H7 (cell line): ENCODE measurements around the gene RPS6KA2. TPM values are rescaled to one million over a fixed set of nuclear protein-coding genes. Genes with fewer than 3 reads are reported as not detected.
"Not testable (repeated sequence)": the region's sequence is repeated elsewhere in the genome, so short reads cannot be mapped to it uniquely, and the experiment has no call there.

Source experiments
- DNase-seq: peaks from one replicate; pipeline ENCODE4 v3.0.0; 2012
- H3K27me3 ChIP-seq: 2 replicates; pipeline ENCODE4 v1.6.0; 2011; ENCODE audit warnings: mild to moderate bottlenecking, low read length; ENCODE audit not compliant: control insufficient read depth, insufficient read depth
- H3K36me3 ChIP-seq: replicated peaks from 2 replicates; pipeline ENCODE4 v1.5.1; 2011; ENCODE audit warnings: low read length; ENCODE audit not compliant: control insufficient read depth, insufficient read depth
- H3K4me3 ChIP-seq: 2 replicates; pipeline ENCODE4 v1.5.1; 2011; ENCODE audit warnings: low read depth, mild to moderate bottlenecking, control low read depth, low read length, moderate library complexity; ENCODE audit not compliant: insufficient read depth
- total RNA-seq: library from RNA; depleted of rRNA; stranded (reverse); fragments of >200 nt; shearing (Covaris generic); gene quantifications from 2 replicates; pipeline ENCODE4 v1.2.3, GENCODE V29; 2014

RPS6KA2 gene
- total RNA-seq, 1 experiment from 2014 or later, result 12.7 TPM

DNA sequence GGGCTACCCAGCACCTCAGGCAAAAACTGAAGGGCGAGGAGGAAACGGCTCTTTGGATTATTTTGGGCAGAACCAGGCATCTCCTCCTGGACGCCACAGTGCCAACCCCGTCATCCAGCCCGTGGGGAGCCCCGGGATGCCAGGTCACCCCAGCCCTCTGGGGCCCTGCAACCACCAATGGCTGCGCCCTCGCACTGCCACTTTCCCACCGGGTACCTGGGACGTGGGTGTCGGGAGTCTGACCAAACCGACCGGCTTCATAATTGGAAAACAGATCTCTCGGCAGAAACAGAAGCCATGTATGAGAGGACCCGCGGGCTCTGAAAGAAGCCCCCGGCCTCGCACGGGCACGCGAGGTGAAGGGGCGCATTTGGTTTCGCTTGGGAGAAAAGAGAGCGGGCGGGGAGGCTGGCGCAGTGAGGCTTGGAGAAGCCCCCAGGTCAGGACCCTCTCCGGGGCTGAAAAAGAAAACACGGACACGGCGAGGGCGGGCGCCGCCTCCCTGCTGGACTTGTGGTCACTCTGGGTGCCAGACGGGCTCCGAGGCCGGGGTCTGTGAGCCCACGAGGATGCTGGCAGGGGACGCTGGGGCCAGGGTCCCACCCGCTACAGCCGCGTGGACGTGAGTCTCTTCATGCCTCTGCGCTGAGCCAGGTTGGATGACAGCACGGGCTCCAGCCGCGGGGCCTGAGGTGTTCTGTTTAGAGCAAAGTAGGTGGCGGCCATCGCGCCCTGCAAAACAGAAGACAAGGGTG is 214.7 kb downstream of the RPS6KA2 start:
- Histone ChIP-seq H3K27me3 (no peaks in the 10 kb centered on the region), H3K4me3 (no peak overlapping the region), H3K36me3 (peaks cover 1% of the 10 kb centered on the region)
- DNase-seq, result no peak

DNA sequence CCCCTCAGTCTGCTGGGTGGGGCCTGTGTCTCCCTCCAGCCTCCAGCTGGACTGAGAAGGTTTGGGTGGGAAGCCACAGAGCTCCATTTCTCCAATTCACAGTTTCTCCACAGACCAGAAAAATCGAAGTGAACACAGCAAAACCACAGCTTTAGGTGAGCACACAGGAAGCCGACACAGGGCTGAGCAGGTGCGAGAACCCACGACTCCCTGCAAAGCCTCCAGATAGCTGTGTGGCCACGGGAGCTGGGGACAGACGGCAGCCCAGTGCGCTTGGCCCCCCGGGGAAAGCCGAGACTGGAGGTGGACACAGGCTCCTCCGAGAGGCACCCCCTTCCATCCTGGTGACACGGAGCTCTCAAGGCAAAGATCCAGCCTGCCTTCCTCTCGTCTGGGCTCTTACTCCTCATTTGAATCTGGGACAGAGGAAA is 215.3 kb downstream of the RPS6KA2 start:
- no peak for DNase-seq
- Histone ChIP-seq H3K4me3 (no peak overlapping the region), H3K27me3 (no peaks in the 10 kb centered on the region), H3K36me3 (peaks cover 1% of the 10 kb centered on the region)

DNA sequence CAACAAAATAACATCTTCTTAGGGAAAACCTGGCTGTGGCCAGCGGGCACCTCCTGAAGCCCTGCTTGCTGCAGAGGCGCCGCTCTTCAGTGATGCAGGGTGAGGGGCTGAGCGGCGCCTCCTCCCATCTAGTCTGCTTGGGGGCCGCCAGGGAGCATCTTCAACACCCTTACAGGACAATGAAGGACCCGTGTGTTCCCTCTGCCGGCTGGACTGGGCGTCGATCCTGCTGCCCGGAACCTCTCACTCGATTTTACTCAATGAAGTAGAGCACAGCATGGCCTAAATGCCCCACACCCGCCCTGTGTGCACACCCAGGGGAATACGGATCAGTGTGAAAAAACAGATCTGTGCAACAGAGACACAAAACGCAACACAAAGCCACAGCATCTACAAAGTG is 215.8 kb downstream of the RPS6KA2 start:
- Histone ChIP-seq H3K36me3 (peaks cover 1% of the 10 kb centered on the region), H3K27me3 (no peaks in the 10 kb centered on the region)
- no peak for DNase-seq

DNA sequence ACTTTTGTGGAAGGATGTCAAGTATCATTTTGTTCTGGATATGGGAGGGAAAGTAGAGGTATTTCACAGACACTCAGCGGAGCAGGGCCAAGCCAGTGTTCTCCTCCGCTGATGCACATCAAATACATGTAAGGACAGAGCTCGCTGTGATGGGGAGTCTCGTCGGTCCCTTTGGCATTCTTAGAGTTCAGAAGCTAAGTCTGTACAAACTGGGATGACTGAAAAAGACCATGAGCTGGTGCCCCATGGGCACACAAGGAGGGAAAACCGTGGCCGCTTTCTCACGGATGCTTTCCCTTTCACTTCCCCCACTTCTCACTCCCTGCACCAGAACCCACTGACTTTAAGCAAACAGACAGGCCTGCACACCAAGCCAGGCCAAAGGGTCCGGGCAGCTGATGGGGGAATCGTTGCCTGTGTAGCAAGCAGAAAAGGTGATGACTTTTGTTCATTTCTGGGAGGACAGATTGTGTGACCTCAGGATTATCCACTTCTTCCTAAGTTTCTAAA is 216.6 kb downstream of the RPS6KA2 start:
- peaks cover 1% of the 10 kb centered on the region for H3K36me3 ChIP-seq
- no peaks in the 10 kb centered on the region for H3K27me3 ChIP-seq
- DNase-seq, result no peak
- H3K4me3 ChIP-seq, result no peak overlapping the region

More for the DNA sequence above, 215.8 kb downstream of the RPS6KA2 start:
- no peak overlapping the region for H3K4me3 ChIP-seq

DNA sequence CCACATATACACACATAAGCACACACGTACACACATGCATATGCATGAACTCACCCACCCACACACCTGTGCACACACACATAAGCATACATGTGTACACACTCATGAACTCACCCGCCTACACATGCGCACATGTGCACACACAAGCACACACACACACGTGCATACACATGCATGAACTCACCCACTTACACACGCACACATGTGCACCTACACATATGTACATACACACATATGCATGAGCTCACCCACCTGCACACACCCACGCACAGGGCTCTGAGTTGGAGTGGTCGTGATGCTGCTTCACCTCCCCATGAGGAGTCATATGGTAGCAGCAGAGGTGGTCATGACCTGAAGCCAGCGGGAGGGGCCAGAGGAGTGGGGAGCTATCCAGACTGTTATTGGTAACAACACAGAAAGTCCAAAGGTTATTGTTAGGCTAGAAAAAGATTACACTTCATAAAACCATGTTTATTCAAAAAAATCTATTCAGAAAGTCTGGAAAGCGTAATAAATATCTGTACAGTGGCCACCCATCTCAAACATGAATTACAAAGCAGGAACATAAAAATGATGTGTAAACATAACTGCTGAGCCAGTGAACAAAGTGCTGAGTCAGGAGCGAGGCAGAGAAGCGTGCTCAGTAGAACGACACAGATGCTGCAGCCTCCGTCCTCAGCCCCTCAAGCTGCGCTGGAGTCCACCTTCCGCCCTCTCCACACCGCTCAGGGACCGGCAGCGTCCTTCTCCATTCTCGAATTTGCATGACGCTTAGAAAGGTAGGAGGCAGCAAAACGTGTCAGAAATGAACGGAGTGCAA is 217.9 kb downstream of the RPS6KA2 start:
- no peak for DNase-seq
- H3K4me3 ChIP-seq, result no peak overlapping the region
- H3K27me3 ChIP-seq, result no peaks in the 10 kb centered on the region

DNA sequence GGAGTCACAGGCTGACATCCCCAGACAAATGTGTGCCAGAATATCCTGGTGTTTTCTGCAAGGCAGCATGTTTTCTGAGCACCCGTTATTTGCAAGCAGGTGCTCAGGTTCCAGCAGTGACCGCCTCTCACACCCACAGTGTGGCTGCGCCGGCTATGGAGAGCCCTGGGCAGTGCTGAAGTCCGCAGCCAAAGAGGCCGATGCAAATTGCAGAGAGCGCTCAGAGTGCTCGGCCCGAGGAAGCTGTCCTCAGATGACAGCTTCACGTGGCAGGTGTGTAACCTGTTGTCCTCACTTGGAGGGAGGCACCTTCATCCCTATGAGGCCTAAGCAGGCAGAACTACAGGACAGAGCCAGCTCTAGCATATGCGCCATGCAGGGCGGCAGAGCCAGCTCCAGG is 220.9 kb downstream of the RPS6KA2 start:
- DNase-seq, result no peak

More for the DNA sequence above, 217.9 kb downstream of the RPS6KA2 start:
- peaks cover 1% of the 10 kb centered on the region for H3K36me3 ChIP-seq

DNA sequence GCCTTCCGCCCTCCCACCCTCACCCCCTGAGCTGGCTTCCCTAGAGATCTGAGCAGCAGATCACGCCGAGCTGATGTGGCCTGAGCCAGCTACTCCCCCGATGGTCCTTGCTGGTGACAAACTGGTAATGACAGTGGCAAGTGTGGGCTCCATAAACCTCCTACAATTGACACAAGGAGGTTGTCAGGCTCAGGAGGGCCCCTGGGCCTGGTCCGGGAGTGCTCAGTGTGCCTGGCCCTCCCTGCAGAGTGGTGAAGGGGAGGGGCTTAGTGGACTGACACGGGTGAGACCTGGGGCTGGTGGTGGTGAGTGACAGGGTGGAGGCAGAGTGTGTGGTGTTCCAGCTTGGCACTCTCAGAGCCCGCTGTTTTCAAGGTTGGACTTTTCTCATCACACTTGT is 221.7 kb downstream of the RPS6KA2 start:
- no peak for DNase-seq
- no peak overlapping the region for H3K4me3 ChIP-seq
- no peaks in the 10 kb centered on the region for H3K36me3 ChIP-seq
- H3K27me3 ChIP-seq, result no peaks in the 10 kb centered on the region

More for the DNA sequence above, 220.9 kb downstream of the RPS6KA2 start:
- H3K4me3 ChIP-seq, result no peak overlapping the region
- no peaks in the 10 kb centered on the region for H3K36me3 ChIP-seq
- no peaks in the 10 kb centered on the region for H3K27me3 ChIP-seq

DNA sequence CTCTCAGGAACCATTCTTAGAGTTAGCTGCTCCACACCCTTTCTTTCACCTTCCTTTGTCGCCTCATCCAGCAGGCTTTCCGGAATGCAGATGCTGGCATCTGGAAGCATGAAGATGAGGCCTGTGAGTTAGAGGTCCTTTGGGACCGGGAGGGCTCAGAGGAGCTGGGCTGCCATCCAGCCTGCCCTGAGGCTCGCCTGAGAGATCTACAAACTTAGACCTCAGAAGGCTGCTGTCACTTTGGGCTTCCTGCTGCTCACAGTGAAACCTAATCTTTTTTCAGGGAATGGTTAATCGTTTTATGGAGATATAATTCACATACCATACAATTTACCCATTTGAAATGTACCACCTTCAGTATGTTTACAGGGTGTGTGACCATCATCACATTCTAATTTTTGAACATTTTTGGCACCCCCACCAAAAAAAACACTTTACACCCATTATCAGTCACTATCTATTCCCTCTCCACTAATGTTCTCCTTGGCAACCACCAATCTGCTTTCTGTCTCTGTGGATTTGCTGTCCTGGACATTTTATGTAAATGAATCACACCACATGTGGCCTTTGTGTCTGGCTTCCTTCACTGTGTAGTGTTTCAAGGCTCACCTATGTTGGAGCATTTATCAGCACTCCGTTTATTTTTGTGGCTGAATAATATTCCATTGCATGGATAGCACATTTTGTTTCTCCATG is 224.3 kb downstream of the RPS6KA2 start:
- Histone ChIP-seq H3K4me3 (no peak overlapping the region), H3K36me3 (no peaks in the 10 kb centered on the region), H3K27me3 (no peaks in the 10 kb centered on the region)
- no peak for DNase-seq

DNA sequence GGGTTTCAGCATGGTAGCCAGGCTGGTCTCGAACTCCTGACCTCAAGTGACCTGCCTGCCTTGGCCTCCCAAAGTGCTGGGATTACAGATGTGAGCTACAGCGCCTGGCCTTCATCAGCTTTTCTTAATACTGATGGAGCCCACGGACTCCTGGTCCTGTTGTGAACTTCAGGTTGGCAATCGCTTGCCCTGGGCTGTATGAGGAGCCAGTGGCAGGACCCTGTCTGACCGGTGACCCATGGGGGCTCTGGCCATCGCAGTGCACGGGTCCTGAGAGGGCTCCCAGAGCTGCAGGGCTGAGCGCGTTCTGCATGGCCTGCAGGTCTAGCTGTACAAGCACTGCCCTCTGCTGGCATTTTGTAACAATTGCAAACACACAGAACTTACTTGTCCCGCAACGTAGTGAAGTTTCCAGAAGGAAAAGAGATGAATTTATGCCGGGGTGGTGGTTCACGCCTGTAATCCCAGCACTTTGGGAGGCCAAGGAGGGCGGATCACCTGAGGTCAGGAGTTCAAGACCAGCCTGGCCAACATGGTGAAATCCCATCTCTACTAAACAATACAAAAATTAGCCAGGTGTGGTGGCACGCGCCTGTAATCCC is 226.3 kb downstream of the RPS6KA2 start:
- not testable (repeated sequence) for H3K27me3 ChIP-seq, H3K4me3 ChIP-seq

DNA sequence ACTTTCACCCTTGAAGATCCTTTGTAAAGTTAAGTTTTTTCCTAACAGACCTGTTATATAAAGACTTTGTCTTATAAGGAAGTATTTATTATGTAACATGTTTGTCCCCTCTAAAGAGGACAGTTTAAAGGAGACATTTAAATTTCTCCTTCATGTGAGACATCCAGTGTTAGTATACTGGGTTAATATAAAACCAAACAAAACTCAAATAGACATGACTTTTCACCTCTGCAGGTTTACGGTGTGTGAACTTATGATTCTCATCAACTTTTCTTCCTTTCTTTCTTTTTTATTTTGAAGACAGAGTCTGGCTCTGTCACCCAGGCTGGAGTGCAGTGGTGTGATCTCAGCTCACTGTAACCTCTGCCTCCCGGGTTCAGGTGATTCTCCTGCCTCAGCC is 226.9 kb downstream of the RPS6KA2 start:
- Histone ChIP-seq H3K4me3 (no peak overlapping the region), H3K36me3 (no peaks in the 10 kb centered on the region), H3K27me3 (no peaks in the 10 kb centered on the region)
- no peak for DNase-seq

More for the DNA sequence above, 226.3 kb downstream of the RPS6KA2 start:
- H3K36me3 ChIP-seq, result not testable (repeated sequence)
- peak; percentile 89 for DNase-seq

DNA sequence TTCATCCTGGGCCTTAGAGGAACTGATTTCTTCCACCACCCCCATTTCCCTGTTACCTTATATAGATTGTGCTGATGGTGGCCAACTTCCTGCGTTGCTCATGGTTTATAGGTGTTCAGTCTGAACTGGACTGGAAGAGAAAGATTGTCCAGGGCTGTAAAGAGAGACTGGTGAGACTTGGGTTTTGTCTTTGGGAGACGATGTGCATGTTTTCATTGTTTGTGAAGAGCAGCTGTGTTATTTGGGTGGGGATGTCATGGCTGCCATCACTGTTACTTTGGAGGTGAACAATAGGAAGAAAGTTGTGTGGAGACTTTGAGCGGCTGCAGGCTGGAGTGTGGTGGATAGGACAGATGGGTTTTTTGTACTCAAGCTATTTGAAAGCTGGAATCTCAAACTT is 228.7 kb downstream of the RPS6KA2 start:
- H3K27me3 ChIP-seq, result no peaks in the 10 kb centered on the region
- no peak overlapping the region for H3K4me3 ChIP-seq
- no peak for DNase-seq
- H3K36me3 ChIP-seq, result no peaks in the 10 kb centered on the region

DNA sequence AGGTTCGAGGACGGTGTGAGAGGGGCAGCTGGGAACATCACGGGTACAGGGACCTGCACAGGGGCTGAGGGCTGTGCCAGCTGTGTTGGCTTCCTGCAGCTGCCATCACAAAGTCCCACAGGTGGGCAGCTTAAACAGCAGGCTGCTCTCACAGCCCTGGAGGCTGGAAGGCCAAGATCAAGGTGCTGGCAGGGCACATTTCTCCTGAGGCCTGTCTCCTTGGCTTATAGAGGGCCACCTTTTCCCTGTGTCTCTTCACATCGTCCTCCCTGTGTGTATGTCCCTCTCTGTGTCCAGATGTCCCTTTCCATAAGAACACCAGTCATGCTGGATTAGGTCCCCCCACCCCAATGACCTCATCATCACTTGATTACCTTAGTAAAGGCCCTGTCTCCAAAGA is 229.2 kb downstream of the RPS6KA2 start:
- Histone ChIP-seq H3K4me3 (no peak overlapping the region), H3K36me3 (no peaks in the 10 kb centered on the region), H3K27me3 (no peaks in the 10 kb centered on the region)
- DNase-seq, result no peak

DNA sequence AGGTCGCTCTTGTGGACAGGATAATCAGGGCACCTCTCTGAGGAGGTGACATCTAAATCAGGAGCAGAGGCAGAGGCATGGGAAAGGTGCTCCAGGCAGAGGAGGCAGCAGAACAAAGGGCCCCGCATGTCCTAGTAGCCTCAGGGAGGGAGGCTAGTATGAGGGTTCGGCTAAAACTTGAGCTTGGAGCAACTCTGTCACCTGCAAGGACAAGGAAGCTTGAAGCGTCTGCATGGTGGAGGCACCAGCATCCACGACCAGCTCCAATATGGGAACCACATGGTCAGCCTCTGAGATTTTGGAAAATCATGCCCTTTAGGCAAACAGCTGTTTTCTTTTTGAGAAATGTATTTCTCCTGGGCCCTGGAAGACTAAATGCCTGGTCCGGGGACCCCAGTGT is 231.3 kb downstream of the RPS6KA2 start:
- Histone ChIP-seq H3K27me3 (no peaks in the 10 kb centered on the region), H3K36me3 (no peaks in the 10 kb centered on the region), H3K4me3 (no peak overlapping the region)
- DNase-seq, result no peak

DNA sequence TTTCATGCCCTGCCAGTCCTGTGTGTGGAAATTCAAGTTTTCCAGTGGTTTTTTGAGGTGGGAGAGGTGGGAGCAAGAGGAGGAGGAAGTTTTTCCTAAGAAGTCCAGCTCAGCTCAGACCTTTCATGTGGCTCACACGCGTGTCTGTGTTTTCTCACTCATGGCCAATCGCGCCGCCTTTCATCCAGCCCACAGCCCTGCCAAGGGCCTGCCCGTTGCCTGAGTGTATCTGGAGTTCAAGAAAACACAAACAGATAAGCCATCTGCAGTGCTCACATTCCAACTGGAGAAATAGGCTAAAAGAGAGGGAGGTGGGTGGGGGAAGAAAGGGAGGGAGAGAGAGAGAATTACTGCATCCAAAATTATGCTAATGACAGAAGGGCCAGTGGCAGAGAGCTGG is 231.7 kb downstream of the RPS6KA2 start:
- Histone ChIP-seq H3K36me3 (no peaks in the 10 kb centered on the region), H3K27me3 (no peaks in the 10 kb centered on the region), H3K4me3 (no peak overlapping the region)
- DNase-seq, result no peak
